Small intestine (tissue), 7 donors: ENCODE results near the gene CNR1. TPM values are rescaled to one million over a fixed set of nuclear protein-coding genes. Genes with fewer than 3 reads are reported as not detected.
A peak's percentile ranks its signal among the peaks of the same experiment; 100 is the strongest.

ENCODE experiments used
- DNase-seq, 2 donors: peaks; one replicate each; pipeline versions ENCODE4 v3.0.0 to v3.0.0-alpha.2; 2013
- FAIRE-seq: peaks from 2 replicates; lab custom pipeline; 2012; peaks lifted over from hg19 to GRCh38; lab: Jason Lieb, UNC
- H3K27ac ChIP-seq, 3 donors: one replicate each; pipeline ENCODE4 v1.5.1; 2013; ENCODE audit warnings: low read length in 2 of 3, mild to moderate bottlenecking in 2 of 3, control low read depth in 1 of 3, inconsistent platforms in 1 of 3, low read depth in 1 of 3, moderate library complexity in 1 of 3
- H3K27me3 ChIP-seq, 3 donors: one replicate each; pipeline ENCODE4 v1.6.1; 2013; ENCODE audit warnings: low read length in 3 of 3, inconsistent platforms in 1 of 3; ENCODE audit not compliant: control insufficient read depth in 3 of 3, insufficient read depth in 3 of 3
- H3K36me3 ChIP-seq, 3 donors: one replicate each; pipeline ENCODE4 v1.6.1; 2013; ENCODE audit warnings: low read length in 3 of 3, inconsistent platforms in 1 of 3, low read depth in 1 of 3, mild to moderate bottlenecking in 1 of 3, moderate library complexity in 1 of 3; ENCODE audit not compliant: control insufficient read depth in 3 of 3, insufficient read depth in 2 of 3
- H3K4me1 ChIP-seq, 3 donors: one replicate each; pipeline ENCODE4 v1.6.1; 2013; ENCODE audit warnings: low read length in 2 of 3, inconsistent platforms in 1 of 3, low read depth in 1 of 3, mild to moderate bottlenecking in 1 of 3, moderate library complexity in 1 of 3; ENCODE audit not compliant: control insufficient read depth in 3 of 3, insufficient read depth in 2 of 3
- H3K4me3 ChIP-seq, 3 donors: one replicate each; pipeline ENCODE4 v1.5.1; 2013; ENCODE audit warnings: low read length in 3 of 3, control low read depth in 1 of 3, inconsistent platforms in 1 of 3, low read depth in 1 of 3, mild to moderate bottlenecking in 1 of 3, moderate library complexity in 1 of 3
- H3K9me3 ChIP-seq, 2 donors: one replicate each; pipeline ENCODE4 v1.6.1; 2013; ENCODE audit warnings: low read depth in 1 of 2, low read length in 1 of 2; ENCODE audit not compliant: control insufficient read depth in 2 of 2, insufficient read depth in 1 of 2
- WGBS, 3 donors: extraction: QIAGEN DNeasy Blood & Tissue Kit; methylation state at CpG; one replicate each; pipeline ENCODE4 v1.1.7; 2013; 5-methylcytosine and 5-hydroxymethylcytosine counted together
- polyA plus RNA-seq, 4 donors: library from polyadenylated mRNA; stranded (reverse) in 3 of 4; unstranded in 1 of 4; fragments of 200-250 nt in 3 of 4; fragments of 120-200 nt in 1 of 4; gene quantifications; one replicate each; pipeline versions ENCODE4 v1.2.1 to v1.2.3, GENCODE V29; 2013
- donor health status: healthy with polysubstance abuse.
- donor health status: control.
- donor health status: control.
- donor health status: Bipolar disorder and iron deficiency.
- donor health status: healthy.

Gene CNR1
- polyA plus RNA-seq, 4 donors, result 0.27 to 5.6 (median 0.87) TPM; not detected in 1

DNA sequence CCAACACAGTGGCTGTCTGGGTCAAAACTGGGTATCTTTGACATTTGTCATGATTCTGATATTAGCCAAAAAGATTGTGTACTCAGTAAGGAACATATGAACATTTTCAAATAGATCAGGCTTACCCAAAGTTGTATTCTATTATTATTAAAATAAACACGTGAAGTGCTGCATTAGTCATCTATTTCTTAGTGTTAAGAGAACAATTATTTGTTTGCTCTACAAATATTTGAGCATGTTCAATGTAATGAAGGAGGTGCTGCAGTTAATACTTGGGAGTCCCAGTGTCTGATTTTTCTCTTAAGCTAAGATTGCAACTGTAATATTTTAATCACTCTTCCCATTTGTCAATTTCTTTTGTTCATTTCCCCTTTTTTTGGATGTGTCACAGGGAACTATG, 28.2 kb downstream of the CNR1 start:
- peaks cover 0 to 1% (median 0%) of the 10 kb centered on the region in 3 donors for H3K27me3 ChIP-seq
- H3K27ac ChIP-seq, result no peak overlapping the region
- no peaks in the 10 kb centered on the region for H3K36me3 ChIP-seq
- no peak overlapping the region for H3K4me3 ChIP-seq
- no peak for FAIRE-seq
- 9 to 50% (median 39%) methylated on average over 1 of the region's 1 CpG for WGBS, 3 donors
- H3K4me1 ChIP-seq, result no peaks in the 10 kb centered on the region
- H3K9me3 ChIP-seq, result no peaks in the 10 kb centered on the region
- no peak for DNase-seq

DNA sequence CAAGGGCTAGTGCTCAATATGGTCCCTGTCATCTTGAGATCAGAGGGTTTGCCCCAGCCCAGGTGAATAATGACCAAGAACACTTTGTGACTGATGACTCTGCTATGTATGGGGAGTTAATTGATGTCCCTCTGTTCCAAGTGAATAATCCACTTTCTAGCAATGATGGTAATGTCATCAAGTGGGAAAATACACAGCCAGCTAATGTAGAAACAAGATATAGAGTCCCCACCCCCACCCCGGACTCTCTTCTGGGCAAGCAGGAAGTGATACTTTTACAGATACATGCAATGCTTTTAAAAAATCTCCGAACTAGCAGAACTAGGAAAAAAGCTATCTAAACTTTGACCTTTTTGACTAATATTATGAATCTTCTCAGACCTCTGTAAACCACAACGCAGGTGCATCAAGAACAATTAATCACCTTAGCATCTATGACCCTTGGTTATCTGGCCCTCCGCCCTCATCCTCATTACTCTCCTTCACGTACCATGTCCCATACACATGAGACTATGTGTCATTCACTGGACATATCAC, 30.5 kb downstream of the CNR1 start:
- no peaks in the 10 kb centered on the region for H3K4me1 ChIP-seq
- WGBS, 3 donors, result 52 to 61% (median 58%) methylated on average over 5 of the region's 5 CpGs
- H3K9me3 ChIP-seq, result no peaks in the 10 kb centered on the region
- no peak overlapping the region for H3K27ac ChIP-seq
- DNase-seq (no peak), FAIRE-seq (no peak)
- H3K36me3 ChIP-seq, result no peaks in the 10 kb centered on the region
- no peak overlapping the region for H3K4me3 ChIP-seq
- peaks cover 0 to 1% (median 0%) of the 10 kb centered on the region in 3 donors for H3K27me3 ChIP-seq

DNA sequence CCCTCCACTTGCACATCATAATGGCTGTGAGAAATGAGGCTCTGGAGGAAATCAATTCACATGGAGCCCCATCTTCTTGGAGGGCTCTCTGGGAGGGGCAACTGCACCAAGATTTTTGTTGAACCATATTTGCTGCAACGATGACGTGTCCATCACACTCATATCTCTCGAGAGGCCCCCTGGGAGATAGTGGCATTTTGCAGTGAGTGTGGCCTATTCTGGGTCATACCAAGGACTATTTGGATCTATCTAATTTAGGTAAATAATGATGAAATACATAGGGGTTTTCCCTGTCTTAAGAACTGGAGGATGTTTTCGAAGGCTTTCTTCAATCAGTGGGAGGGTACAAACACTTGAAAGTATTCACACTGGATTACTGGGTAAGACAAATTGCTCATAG, 31.6 kb downstream of the CNR1 start:
- Histone ChIP-seq H3K9me3 (no peaks in the 10 kb centered on the region), H3K4me3 (no peak overlapping the region), H3K36me3 (no peaks in the 10 kb centered on the region), H3K27me3 (peaks cover 0 to 1% (median 0%) of the 10 kb centered on the region in 3 donors), H3K4me1 (no peaks in the 10 kb centered on the region), H3K27ac (no peak overlapping the region)
- 71 to 89% (median 75%) methylated on average over 4 of the region's 4 CpGs for WGBS, 3 donors
- no peak for FAIRE-seq
- DNase-seq, result no peak

DNA sequence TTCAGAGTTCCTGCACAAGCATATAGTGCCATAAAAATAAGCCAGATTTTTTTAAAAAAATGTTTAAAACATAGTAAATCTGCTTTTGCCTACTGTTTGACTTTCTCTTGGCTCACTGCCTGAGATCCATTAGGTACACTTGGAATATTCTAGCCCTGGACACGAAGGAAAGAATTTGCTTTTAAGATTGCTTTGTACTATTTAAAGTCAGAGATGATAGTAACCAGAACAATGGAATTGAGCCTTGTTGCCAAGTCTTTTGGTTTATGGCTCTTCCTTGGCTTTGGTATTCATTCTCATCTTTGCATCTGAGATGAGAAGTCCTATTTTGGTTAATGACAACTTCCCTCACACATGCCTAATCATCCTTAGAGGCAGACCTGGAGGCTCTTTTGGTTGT, 32.4 kb downstream of the CNR1 start:
- Histone ChIP-seq H3K36me3 (no peaks in the 10 kb centered on the region), H3K9me3 (no peaks in the 10 kb centered on the region), H3K27me3 (peaks cover 0 to 1% (median 0%) of the 10 kb centered on the region in 3 donors), H3K4me3 (no peak overlapping the region), H3K4me1 (no peaks in the 10 kb centered on the region), H3K27ac (no peak overlapping the region)
- DNase-seq (no peak), FAIRE-seq (no peak)
- WGBS, 3 donors, result 39 to 45% (median 42%) methylated on average over 1 of the region's 1 CpG

DNA sequence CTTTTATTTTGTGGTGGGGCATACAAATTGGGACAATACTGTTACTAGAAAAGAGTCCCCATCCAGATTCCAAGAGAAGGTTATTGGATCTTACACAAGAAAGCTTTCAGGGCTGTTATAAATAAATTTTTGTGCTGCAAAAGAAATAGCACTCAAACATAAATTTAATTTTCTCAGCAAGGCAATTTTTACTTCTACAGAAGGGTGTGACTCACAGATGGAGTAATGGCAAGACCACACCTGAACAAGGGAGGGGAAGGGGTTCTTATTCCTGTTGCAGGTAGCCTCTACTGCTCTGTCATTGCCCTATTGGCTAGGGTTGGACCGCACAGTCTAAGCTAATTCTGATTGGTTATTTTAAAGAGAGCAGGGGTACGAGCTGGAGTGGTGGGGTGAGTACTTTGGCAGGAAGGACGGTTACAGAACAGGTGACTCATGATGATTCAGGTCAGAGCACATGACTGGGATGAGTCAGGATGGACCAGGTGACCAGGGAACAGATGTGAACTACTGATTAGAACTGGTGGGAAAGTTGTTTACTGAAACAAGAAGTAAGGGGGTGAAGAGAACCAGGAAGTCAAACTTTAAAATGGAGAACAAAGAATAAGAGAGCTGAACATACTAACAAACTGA, 41.1 kb downstream of the CNR1 start:
- FAIRE-seq, result no peak

DNA sequence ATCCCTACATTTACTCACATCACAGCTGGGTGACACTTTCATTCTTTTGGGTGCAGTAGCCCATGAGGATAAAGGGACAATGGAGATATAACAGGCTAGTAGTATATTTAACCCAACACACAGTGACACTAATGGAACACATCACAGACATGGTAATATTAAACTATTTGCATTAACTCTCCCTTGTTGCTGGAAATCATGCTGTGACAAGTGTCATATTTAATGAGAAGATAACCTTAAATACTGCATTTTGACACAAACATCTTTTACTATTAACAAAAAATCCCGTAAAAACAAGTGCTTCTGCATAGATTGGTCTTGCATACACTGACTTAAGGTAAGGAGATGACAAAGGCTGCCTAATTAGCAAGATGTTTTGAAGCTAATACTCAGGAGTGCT, 45.5 kb downstream of the CNR1 start:
- no peak overlapping the region for H3K4me3 ChIP-seq

More for the DNA sequence above, 41.1 kb downstream of the CNR1 start:
- DNase-seq, result no peak
- peaks cover 0 to 10% of the 10 kb centered on the region in 2 donors for H3K9me3 ChIP-seq
- WGBS, 3 donors, result 53 to 80% (median 63%) methylated on average over 3 of the region's 3 CpGs
- no peak overlapping the region for H3K4me3 ChIP-seq
- no peaks in the 10 kb centered on the region for H3K36me3 ChIP-seq
- peaks cover 0 to 1% (median 0%) of the 10 kb centered on the region in 3 donors for H3K27me3 ChIP-seq
- no peak overlapping the region for H3K27ac ChIP-seq
- no peaks in the 10 kb centered on the region for H3K4me1 ChIP-seq

DNA sequence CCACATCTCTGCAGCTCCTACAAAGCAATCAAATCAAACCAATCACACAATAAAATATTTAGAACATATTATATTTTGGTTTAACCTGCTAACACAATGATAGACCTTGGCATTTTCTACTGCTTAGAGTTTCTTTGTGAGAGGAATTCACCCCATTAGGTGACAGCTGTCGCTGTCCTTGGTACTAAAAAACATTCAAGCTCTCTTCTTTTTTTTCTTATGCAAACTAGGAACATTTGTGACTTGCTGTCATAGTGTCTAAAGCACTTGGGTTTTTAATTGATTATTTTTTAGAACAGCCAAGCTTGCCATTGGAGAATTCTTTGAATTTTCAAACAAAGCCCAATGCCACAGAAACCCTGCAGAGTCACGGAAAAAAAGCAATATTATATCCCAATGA, 46.4 kb downstream of the CNR1 start:
- H3K9me3 ChIP-seq, result peaks cover 0 to 6% of the 10 kb centered on the region in 2 donors
- no peaks in the 10 kb centered on the region for H3K36me3 ChIP-seq
- DNase-seq (peak in 1 of 2 donors; percentile 8), FAIRE-seq (no peak)
- H3K4me3 ChIP-seq, result no peak overlapping the region
- H3K4me1 ChIP-seq, result no peaks in the 10 kb centered on the region
- H3K27me3 ChIP-seq, result peaks cover 0 to 2% (median 0%) of the 10 kb centered on the region in 3 donors
- WGBS, 3 donors, result 51 to 57% (median 57%) methylated on average over 2 of the region's 2 CpGs
- H3K27ac ChIP-seq, result no peak overlapping the region

More for the DNA sequence above, 45.5 kb downstream of the CNR1 start:
- peaks cover 0 to 2% (median 0%) of the 10 kb centered on the region in 3 donors for H3K27me3 ChIP-seq
- FAIRE-seq (no peak), DNase-seq (no peak)
- H3K36me3 ChIP-seq, result no peaks in the 10 kb centered on the region
- WGBS, 3 donors, result 68 to 85% (median 69%) methylated on average over 1 of the region's 1 CpG
- H3K4me1 ChIP-seq, result no peaks in the 10 kb centered on the region
- H3K9me3 ChIP-seq, result peaks cover 0 to 10% of the 10 kb centered on the region in 2 donors
- no peak overlapping the region for H3K27ac ChIP-seq

DNA sequence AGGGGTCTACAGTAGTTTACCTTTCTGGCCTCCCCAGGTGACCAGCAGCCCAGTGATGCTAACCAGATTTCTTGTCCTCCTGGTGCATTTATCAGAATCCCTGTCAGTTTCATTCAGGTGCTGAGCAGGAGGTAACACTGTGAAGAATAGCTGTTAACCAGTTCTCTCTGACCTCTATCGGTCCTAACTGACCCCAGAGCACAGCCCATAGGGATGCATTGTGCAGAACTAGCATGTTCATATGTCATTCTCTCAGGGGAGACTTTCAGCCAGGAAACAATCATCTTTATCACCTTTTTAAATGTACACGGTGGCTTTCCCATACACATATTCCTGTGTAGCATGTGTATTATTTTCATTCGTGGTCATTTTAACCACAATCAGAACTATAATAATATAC, 49.9 kb downstream of the CNR1 start:
- Histone ChIP-seq H3K27ac (no peak overlapping the region), H3K9me3 (no peaks in the 10 kb centered on the region), H3K36me3 (no peaks in the 10 kb centered on the region), H3K27me3 (peaks cover 0 to 2% (median 0%) of the 10 kb centered on the region in 3 donors), H3K4me1 (no peaks in the 10 kb centered on the region), H3K4me3 (no peak overlapping the region)
- no peak for DNase-seq
- WGBS, 3 donors, result 52 to 65% (median 52%) methylated on average over 3 of the region's 3 CpGs
- FAIRE-seq, result no peak
